A673 (cell line): ENCODE measurements around the gene CFAP57.

ENCODE experiments used
- EZH2 ChIP-seq: fragments of 200-600 bp; sonication (generic); IDR thresholded peaks from 2 replicates; pipeline ENCODE4 v1.6.1; 2017; ENCODE audit warnings: borderline replicate concordance, low read depth, mild to moderate bottlenecking, mixed read lengths, antibody characterized with exemption, low read length; ENCODE audit not compliant: poor library complexity, severe bottlenecking
- TF ChIP-seq, protein P1 (sequence below): fragments of 300-800, 200-600 bp; sonication (generic); conservative IDR thresholded peaks from 2 replicates; pipeline ENCODE4 v1.5.1; 2017; ENCODE audit warnings: low read depth, mild to moderate bottlenecking, antibody characterized with exemption, low read length, moderate library complexity, mixed read lengths

- TF ChIP-seq, protein P1, sequence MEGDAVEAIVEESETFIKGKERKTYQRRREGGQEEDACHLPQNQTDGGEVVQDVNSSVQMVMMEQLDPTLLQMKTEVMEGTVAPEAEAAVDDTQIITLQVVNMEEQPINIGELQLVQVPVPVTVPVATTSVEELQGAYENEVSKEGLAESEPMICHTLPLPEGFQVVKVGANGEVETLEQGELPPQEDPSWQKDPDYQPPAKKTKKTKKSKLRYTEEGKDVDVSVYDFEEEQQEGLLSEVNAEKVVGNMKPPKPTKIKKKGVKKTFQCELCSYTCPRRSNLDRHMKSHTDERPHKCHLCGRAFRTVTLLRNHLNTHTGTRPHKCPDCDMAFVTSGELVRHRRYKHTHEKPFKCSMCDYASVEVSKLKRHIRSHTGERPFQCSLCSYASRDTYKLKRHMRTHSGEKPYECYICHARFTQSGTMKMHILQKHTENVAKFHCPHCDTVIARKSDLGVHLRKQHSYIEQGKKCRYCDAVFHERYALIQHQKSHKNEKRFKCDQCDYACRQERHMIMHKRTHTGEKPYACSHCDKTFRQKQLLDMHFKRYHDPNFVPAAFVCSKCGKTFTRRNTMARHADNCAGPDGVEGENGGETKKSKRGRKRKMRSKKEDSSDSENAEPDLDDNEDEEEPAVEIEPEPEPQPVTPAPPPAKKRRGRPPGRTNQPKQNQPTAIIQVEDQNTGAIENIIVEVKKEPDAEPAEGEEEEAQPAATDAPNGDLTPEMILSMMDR, result no peak
- TF ChIP-seq EZH2, result no peak
Observed at GRCh38 chr1:43252225-43252624, 80.1 kb downstream of the CFAP57 start.
